ENCODE results near the gene SPECC1. TPM values are rescaled to one million over a fixed set of nuclear protein-coding genes. Genes with fewer than 3 reads are reported as not detected.

The SPECC1 gene
- total RNA-seq, 1 experiment from 2014 or later: 103 TPM

GRCh38 chr17:20273741-20274500 is 264.8 kb downstream of the SPECC1 start:
- H3K27ac Mint-ChIP-seq: peak overlapping the region; percentile 82
- CTCF ChIA-PET: interaction anchor here (0.6 kb wide), 1 partner anchor 281 kb away, joined by 3 read pairs; no protein-coding TSS in a partner anchor
- H3K9me3 Mint-ChIP-seq: no peaks in the 10 kb centered on the region

More at GRCh38 chr17:20273741-20274500, 264.8 kb downstream of the SPECC1 start:
- DNase-seq (ENCODE audit: low spot score): no peak
- Mint-ChIP-seq H3K4me1 (peaks cover 15% of the 10 kb centered on the region), H3K27me3 (ENCODE audit: low read depth) (no peaks in the 10 kb centered on the region), H3K4me3 (no peak overlapping the region), H3K36me3 (peaks cover 5% of the 10 kb centered on the region; the same call in 1 of the 2 replicates)
- POLR2A ChIA-PET: no interaction called here
- ATAC-seq: no peak
- TF ChIP-seq HMGXB4 (CRISPR knock-in tag; IDR thresholded peaks at IDR 0.05) (no peak), OVOL2 (CRISPR knock-in tag; IDR thresholded peaks at IDR 0.05; ENCODE audit: borderline replicate concordance) (no peak), GTF2I (CRISPR knock-in tag; conservative IDR thresholded peaks at IDR 0.05) (no peak), FOXJ3 (CRISPR knock-in tag; IDR thresholded peaks at IDR 0.05; ENCODE audit: borderline replicate concordance) (no peak), PRRX2 (CRISPR knock-in tag; IDR thresholded peaks at IDR 0.05) (no peak), E2F1 (CRISPR knock-in tag; IDR thresholded peaks at IDR 0.05) (no peak), NFYB (CRISPR knock-in tag; conservative IDR thresholded peaks at IDR 0.05; ENCODE audit: low read depth) (no peak), ERG (CRISPR knock-in tag; IDR thresholded peaks at IDR 0.05) (no peak), ZSCAN18 (CRISPR knock-in tag; IDR thresholded peaks at IDR 0.05) (no peak), USF2 (CRISPR knock-in tag; IDR thresholded peaks at IDR 0.05) (no peak), TEAD4 (CRISPR knock-in tag; IDR thresholded peaks at IDR 0.05) (no peak), TP53 (CRISPR knock-in tag; IDR thresholded peaks at IDR 0.05) (no peak), CREB1 (CRISPR knock-in tag; IDR thresholded peaks at IDR 0.05) (no peak), ZNF263 (CRISPR knock-in tag; IDR thresholded peaks at IDR 0.05; ENCODE audit: low read depth) (no peak)
- TF ChIP-seq, protein P1, sequence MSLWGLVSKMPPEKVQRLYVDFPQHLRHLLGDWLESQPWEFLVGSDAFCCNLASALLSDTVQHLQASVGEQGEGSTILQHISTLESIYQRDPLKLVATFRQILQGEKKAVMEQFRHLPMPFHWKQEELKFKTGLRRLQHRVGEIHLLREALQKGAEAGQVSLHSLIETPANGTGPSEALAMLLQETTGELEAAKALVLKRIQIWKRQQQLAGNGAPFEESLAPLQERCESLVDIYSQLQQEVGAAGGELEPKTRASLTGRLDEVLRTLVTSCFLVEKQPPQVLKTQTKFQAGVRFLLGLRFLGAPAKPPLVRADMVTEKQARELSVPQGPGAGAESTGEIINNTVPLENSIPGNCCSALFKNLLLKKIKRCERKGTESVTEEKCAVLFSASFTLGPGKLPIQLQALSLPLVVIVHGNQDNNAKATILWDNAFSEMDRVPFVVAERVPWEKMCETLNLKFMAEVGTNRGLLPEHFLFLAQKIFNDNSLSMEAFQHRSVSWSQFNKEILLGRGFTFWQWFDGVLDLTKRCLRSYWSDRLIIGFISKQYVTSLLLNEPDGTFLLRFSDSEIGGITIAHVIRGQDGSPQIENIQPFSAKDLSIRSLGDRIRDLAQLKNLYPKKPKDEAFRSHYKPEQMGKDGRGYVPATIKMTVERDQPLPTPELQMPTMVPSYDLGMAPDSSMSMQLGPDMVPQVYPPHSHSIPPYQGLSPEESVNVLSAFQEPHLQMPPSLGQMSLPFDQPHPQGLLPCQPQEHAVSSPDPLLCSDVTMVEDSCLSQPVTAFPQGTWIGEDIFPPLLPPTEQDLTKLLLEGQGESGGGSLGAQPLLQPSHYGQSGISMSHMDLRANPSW (CRISPR knock-in tag; conservative IDR thresholded peaks at IDR 0.05; ENCODE audit: low read depth): no peak
